Activated naive CD8-positive, alpha-beta T cell treated with anti-CD3 and anti-CD28 coated beads for 36 hours (primary cell): ENCODE measurements around the gene NANOS3. TPM values are rescaled to one million over a fixed set of nuclear protein-coding genes. Genes with fewer than 3 reads are reported as not detected.
"Not testable (repeated sequence)": the region's sequence is repeated elsewhere in the genome, so short reads cannot be mapped to it uniquely, and the experiment has no call there.

Source experiments
- DNase-seq: peaks from one replicate; pipeline ENCODE4 v3.0.0; 2021
- H3K27ac Mint-ChIP-seq: one replicate; pipeline ENCODE4 v1.8.0; 2022; ENCODE audit warnings: mild to moderate bottlenecking, moderate library complexity, mixed read lengths
- H3K27me3 Mint-ChIP-seq: one replicate; pipeline ENCODE4 v1.8.0; 2022; ENCODE audit warnings: mild to moderate bottlenecking, mixed read lengths
- H3K36me3 Mint-ChIP-seq: one replicate; pipeline ENCODE4 v1.8.0; 2021; ENCODE audit warnings: mild to moderate bottlenecking, mixed read lengths
- H3K4me1 Mint-ChIP-seq: one replicate; pipeline ENCODE4 v1.8.0; 2021; ENCODE audit warnings: mixed read lengths
- H3K4me3 Mint-ChIP-seq: one replicate; pipeline ENCODE4 v1.8.0; 2022; ENCODE audit warnings: mild to moderate bottlenecking, moderate library complexity, mixed read lengths
- H3K9me3 Mint-ChIP-seq: one replicate; pipeline ENCODE4 v1.8.0; 2022; ENCODE audit warnings: mixed read lengths
- total RNA-seq, 2 experiments: library from RNA; stranded (reverse); gene quantifications; one replicate each; pipeline ENCODE4 v1.2.3, GENCODE V29; 2021

The NANOS3 gene
- total RNA-seq, 2 experiments from 2014 or later: 0.70 to 0.80 TPM

DNA sequence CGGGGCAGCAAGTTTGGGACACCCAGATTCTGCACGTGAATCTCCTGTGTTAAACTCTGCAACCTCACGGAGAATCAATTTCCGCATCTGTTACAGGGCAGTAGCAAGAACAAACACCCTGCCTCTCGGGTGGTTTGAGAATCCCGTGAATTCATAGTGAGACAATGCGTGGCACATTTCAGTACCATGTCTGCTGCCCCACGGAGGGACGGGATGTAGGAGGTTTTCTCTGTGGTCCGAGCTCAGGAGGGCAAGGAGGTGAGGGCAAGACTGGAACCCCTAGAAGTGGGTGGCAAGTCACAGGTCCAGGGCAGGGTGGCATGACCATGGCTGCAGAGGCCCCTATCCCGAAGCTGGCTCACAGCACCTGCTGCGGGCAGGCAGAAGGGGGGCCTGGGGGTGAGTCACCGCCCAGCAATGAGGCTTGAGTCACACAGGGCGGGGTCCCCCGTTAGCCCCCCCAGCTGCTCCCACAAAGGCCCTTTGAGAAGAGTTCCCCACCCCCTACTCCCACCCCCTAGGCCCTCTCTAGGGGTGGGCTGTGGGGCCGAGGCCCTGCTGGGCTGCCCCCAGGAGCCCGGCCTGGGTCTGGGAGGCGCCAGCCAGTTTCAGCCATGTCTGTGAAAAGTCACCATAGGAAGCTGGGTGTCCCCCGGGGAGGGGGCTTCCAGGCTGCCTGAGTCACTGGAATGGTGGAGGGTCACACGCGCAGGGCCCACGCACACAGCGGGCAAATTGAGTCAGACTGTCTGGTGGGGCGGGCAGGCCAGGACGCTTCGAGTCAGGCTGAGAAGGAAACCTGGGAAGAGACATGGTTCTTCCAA, 25.8 kb upstream of the NANOS3 start:
- H3K9me3 Mint-ChIP-seq: no peaks in the 10 kb centered on the region
- DNase-seq: peak; percentile 61
- H3K4me1 Mint-ChIP-seq: peaks cover 18% of the 10 kb centered on the region
- peak overlapping the region; percentile 76 for H3K27ac Mint-ChIP-seq
- H3K36me3 Mint-ChIP-seq: no peaks in the 10 kb centered on the region
- peak overlapping the region; percentile 53 for H3K4me3 Mint-ChIP-seq
- H3K27me3 Mint-ChIP-seq: no peaks in the 10 kb centered on the region

DNA sequence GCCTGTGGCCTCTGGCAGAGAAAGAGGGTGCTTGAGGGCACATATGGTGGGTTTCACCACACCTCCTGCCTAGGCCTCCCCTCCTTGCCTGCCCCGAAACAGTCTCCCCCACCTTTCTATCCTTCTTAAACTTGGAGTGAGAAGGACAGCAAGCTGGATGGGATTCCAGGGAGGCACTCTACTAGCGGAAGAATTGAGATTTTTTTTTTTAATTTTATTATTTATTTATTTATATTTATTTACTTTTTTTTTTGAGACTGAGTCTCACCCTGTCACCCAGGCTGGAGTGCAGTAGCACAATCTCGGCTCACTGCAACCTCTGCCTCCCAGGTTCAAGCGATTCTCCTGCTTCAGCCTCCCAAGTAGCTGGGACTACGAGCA, 25.2 kb upstream of the NANOS3 start:
- Mint-ChIP-seq H3K4me1 (peaks cover 12% of the 10 kb centered on the region), H3K27ac (peak overlapping the region; percentile 54)
- H3K27me3 Mint-ChIP-seq, H3K9me3 Mint-ChIP-seq, H3K36me3 Mint-ChIP-seq, H3K4me3 Mint-ChIP-seq, DNase-seq: not testable (repeated sequence)

DNA sequence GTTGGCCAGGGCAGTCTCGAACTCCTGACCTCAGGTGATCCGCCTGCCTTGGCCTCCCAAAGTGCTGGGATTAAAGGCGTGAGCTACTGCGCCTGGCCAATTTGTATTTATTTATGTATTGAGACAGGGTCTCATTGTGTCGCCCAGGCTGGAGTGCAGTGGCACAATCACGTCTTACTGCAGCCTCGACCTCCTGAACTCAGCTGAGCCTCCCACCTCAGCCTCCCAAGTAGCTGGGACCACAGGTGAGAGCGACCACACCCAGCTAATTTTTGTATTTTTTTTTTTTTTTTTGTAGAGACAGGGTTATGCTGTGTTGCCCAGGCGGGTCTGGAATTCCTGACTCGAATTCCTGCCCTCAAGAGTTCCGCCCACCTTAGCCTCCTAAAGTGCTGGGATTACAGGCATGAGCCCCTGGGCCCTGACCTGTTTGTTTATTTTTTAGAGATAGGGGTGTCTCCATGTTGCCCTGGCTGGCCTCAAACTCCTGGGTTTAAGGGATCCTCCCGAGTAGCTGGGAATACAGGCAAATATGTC, 24.7 kb upstream of the NANOS3 start:
- H3K4me3 Mint-ChIP-seq: not testable (repeated sequence)

DNA sequence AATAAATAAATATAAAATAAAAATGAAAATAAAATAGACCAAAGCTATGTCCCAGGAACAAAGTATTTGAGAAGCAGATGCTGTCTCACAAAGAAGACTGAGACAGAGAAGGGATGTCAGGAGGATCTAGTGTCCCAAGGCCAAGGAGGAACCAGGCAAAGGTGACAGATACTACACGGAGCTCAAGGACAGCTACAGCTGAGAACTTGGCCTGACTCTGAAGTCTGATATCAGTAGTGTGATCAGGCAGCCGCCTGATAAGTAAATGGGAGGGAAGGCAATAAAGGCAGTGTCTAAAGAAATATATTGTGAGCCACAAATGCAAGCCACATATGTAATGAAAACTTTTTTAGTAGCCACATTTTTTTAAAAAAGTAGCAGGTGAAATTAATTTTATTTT, 20.4 kb upstream of the NANOS3 start:
- H3K9me3 Mint-ChIP-seq: no peaks in the 10 kb centered on the region
- H3K4me3 Mint-ChIP-seq: no peak overlapping the region
- no peak for DNase-seq

More for the DNA sequence above, 24.7 kb upstream of the NANOS3 start:
- DNase-seq, H3K36me3 Mint-ChIP-seq, H3K27ac Mint-ChIP-seq, H3K27me3 Mint-ChIP-seq, H3K9me3 Mint-ChIP-seq: not testable (repeated sequence)
- H3K4me1 Mint-ChIP-seq: peaks cover 10% of the 10 kb centered on the region

DNA sequence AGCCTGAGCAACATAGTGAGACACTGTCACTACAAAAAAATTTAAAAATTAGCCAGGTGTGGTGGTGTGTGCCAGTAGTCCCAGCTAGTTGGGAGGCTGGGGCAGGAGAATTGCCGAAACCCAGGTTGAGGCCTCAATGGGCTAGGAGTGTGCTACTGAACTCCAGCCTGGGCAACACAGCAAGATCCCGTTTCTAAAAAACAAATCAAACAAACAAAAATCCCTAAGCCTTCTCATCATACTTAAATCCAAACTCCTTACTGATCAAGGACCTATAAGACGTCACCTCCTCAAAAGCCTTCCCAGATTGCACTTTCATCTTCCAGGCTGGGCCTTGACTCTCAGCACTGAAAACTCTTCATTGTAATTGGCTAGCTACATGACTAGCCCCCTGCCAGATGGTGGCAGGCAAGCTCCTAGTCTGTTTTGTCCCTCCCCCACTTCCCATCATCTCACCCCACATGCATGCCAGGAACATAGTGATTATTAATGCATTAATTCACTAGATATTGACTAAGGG, 17.5 kb upstream of the NANOS3 start:
- Mint-ChIP-seq H3K36me3 (no peaks in the 10 kb centered on the region), H3K4me1 (peaks cover 35% of the 10 kb centered on the region), H3K27ac (no peak overlapping the region), H3K9me3 (no peaks in the 10 kb centered on the region), H3K27me3 (peaks cover 10% of the 10 kb centered on the region), H3K4me3 (no peak overlapping the region)
- no peak for DNase-seq

More for the DNA sequence above, 20.4 kb upstream of the NANOS3 start:
- Mint-ChIP-seq H3K27me3 (no peaks in the 10 kb centered on the region), H3K27ac (no peak overlapping the region), H3K36me3 (no peaks in the 10 kb centered on the region), H3K4me1 (peaks cover 18% of the 10 kb centered on the region)

DNA sequence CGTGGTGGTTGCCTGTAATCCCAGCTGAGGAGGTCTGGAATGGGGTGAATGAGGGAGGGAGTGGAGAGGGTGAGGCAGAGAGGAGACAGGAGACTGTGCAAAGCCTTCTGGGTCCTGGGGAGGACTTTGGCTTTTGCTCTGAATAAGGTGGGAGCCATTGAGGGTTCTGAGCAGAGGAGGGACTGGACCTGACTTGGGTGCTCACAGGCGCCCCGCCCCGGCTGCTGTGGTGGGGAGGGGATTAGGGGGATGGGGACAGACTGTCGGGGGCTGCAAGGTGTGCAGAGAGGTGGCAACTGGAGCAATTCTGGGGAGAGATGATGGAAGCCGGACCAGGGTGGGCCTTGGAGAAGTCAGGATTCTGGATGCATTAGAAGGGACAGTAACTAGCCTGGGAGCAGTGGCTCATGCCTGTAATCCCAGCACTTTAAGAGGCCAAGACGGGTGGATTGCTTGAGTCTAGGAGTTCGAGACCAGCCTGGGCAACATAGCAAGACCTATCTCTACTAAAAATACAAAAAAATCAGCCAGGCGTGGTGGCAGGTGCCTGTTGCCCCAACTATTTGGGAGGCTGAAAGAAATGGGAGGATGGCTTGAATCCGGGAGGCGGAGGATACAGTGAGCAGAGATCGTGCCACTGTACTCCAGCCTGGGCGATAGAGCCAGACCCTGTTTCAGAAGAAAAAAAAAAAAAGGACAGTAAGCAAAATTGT, 16.1 kb upstream of the NANOS3 start:
- Mint-ChIP-seq H3K36me3 (no peaks in the 10 kb centered on the region), H3K4me1 (peaks cover 37% of the 10 kb centered on the region), H3K27me3 (peaks cover 14% of the 10 kb centered on the region), H3K4me3 (peak overlapping the region; percentile 95), H3K27ac (peak overlapping the region; percentile 97), H3K9me3 (no peaks in the 10 kb centered on the region)
- no peak for DNase-seq

DNA sequence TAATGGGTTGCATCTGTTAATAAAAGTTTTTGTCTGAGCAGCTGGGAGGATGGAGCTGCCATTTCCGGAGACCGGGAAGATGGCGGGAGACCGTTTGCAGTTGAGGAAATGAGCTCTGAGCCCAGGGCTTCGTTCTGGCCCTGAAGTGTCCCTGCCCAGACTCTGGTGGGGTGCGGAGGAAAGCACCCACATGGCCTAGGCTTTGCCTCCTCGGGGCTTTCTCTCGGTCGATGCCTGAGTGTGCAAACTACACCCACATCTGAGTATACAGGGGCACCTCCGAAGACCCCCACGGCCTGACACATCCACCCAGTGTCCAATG, 15.6 kb upstream of the NANOS3 start:
- no peaks in the 10 kb centered on the region for H3K9me3 Mint-ChIP-seq
- no peak for DNase-seq
- H3K36me3 Mint-ChIP-seq: no peaks in the 10 kb centered on the region
- H3K4me3 Mint-ChIP-seq: peak overlapping the region; percentile 95
- H3K4me1 Mint-ChIP-seq: peaks cover 40% of the 10 kb centered on the region
- peak overlapping the region; percentile 97 for H3K27ac Mint-ChIP-seq
- peaks cover 18% of the 10 kb centered on the region for H3K27me3 Mint-ChIP-seq

DNA sequence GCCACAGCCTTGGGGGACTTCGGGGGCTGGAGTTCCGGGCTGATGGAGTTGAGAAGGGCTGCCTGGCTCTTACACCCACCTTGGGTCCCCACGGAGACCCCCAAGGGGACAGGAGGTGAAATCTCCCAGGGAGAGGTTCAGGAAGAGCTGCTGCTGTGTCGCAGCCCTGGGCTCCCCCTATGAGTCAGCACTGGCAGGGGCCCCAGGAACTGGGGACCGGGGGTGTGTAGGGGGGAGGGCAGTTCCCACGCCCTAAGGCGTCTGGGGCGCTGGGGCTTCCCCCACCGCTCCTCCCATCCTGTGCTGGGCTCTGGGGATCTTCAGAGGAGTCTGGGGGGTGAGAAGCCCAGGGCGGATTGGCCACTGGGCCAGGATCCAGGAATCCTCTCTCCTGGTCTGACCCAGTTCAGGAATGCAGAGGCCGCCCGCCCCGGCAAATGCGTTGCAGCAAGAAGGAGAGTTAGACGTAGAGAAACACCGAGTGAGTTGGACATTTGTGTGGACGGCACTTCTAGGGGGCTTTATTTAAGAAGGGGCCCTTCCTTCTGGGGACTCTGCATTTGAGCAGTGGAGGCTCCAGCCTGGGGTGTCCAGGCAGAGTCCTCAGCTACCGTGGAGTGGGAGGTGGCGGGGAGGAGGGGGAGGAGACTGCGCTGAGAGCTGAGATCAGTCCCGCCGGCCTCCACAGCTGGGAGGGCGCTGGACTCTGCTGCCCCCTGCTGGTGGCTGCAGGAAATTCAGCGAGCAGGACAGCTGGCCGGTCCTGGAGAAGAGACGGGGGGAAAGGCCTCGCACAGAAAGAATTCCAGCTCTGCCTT, 15.0 kb upstream of the NANOS3 start:
- H3K4me1 Mint-ChIP-seq: peaks cover 40% of the 10 kb centered on the region

DNA sequence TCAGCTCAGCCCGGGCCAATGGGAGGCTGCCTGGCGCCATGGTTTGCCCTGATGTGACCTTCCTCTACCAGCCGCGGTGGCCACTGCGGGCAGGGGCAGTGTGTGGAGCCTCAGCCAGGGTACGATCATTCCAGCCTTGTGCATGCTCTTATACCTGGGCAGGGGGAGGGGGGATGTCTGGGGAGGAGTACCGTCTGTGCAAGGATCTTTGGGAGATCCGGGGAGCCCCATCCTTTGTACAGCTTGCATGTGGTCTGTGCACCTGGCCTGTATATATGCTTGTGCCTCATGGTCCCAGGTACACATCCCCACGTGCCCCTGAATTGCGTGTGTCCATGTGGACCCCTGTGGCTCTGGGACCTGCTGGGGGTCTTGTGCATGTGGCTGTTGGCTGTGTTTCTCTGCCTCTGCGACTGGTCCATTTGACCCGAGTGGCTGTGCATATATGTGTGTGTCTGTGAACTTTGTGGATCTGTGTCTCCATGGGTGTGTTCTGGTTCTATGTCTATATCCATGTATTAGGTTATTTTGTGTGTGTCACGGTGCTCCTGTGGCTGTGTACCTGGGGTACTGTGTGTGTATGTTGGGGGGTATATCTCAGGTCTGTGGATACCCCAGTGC, 12.8 kb upstream of the NANOS3 start:
- Mint-ChIP-seq H3K4me1 (peaks cover 44% of the 10 kb centered on the region), H3K9me3 (no peaks in the 10 kb centered on the region), H3K27ac (no peak overlapping the region), H3K27me3 (peaks cover 29% of the 10 kb centered on the region), H3K36me3 (no peaks in the 10 kb centered on the region), H3K4me3 (peak overlapping the region; percentile 64)
- no peak for DNase-seq

More for the DNA sequence above, 15.0 kb upstream of the NANOS3 start:
- peaks cover 24% of the 10 kb centered on the region for H3K27me3 Mint-ChIP-seq
- peak overlapping the region; percentile 95 for H3K4me3 Mint-ChIP-seq
- DNase-seq: peak; percentile 87
- no peaks in the 10 kb centered on the region for H3K36me3 Mint-ChIP-seq
- peak overlapping the region; percentile 97 for H3K27ac Mint-ChIP-seq
- no peaks in the 10 kb centered on the region for H3K9me3 Mint-ChIP-seq

DNA sequence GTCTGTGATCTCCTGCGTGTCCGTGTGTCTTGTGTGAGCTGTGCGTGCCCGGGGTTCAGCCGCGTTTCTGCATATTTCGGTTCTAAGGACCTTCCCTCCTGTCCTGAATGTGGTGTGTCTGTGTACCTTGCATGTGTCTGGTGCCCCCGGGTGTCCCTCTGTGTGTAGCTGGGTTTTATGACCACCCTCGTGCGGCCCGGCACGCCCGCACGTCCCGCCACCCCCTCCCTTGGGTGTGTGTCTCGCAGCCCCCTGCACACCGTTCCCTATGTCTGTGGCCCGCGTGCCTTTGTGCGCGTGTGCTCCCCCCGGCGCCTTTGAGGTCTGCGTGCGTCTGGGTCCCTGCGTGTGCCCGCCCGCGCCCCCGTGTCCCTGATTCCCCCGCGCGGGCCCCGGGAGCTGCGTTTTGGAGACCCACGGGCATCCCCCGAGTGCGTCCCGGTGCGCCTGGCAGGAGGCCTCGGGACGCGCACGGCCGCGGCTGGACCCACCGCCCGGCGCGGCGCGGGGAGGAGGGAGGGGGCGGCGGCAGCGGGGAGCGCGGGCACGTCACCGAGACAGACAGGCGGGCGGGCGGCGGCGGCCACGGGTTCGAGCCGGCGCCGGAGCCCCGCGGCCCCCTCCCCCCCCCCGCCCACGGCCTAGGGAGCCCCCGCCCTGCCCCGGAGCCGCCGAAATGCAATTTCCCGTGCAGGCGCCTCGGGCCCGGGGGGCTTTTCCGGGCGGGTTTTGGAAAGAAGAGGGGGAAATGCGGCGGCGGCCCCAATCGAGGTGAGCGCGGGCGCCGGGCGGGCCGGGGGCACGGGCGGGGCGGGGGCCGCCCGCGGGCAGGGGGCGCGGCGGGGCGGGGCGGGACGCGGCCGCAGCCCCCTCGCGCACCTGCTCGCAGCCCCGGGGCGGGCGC, 12.0 kb upstream of the NANOS3 start:
- no peak for DNase-seq
- Mint-ChIP-seq H3K27me3 (peaks cover 29% of the 10 kb centered on the region), H3K4me3 (peak overlapping the region; percentile 64), H3K9me3 (no peaks in the 10 kb centered on the region), H3K36me3 (no peaks in the 10 kb centered on the region), H3K4me1 (peaks cover 41% of the 10 kb centered on the region), H3K27ac (no peak overlapping the region)

DNA sequence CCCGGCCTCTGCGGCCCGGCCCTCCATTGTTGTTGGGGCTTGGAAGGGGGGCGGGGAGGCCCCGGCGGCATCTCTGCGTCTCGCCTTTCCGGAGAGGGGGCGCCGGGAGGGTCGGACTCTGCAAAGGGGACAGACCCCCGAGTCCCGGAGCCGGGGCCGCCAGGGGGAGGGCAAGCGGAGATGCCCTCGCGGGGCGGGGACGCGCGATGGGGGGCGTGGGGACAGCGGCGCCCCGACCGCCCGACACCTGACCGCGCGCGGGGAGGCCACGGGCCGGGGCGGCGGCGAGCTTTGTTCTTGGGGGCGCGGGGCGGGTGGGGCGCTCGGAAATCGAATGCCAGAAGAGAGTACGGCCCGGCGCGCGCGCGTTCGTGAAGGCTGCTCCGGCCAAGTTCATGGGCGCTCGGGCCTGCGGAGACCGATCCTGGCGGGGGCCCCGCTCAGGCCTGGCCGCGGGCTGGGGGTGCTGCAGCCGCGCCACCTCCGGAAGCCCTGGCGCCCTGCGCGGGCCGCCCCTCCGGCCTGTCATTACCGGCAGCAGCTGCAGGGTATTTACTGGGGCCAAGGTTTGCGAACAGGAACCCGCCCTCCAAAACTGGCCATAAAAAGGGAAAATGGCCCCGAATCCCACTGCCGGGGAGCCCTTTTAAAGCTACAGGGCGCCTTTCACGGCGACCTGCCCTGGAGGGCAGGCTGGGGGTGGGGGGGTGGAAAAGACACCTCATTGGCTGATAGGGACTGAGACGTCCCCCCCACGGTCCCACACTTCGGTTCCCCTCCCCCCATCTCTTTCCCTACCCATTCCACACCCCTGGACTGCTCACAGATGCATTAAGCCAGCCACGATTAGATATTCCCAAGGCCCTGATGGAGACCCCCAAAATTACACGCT, 11.1 kb upstream of the NANOS3 start:
- Mint-ChIP-seq H3K36me3 (no peaks in the 10 kb centered on the region), H3K27me3 (peaks cover 30% of the 10 kb centered on the region), H3K4me1 (peaks cover 37% of the 10 kb centered on the region), H3K4me3 (peak overlapping the region; percentile 57), H3K9me3 (no peaks in the 10 kb centered on the region), H3K27ac (no peak overlapping the region)
- DNase-seq: no peak

DNA sequence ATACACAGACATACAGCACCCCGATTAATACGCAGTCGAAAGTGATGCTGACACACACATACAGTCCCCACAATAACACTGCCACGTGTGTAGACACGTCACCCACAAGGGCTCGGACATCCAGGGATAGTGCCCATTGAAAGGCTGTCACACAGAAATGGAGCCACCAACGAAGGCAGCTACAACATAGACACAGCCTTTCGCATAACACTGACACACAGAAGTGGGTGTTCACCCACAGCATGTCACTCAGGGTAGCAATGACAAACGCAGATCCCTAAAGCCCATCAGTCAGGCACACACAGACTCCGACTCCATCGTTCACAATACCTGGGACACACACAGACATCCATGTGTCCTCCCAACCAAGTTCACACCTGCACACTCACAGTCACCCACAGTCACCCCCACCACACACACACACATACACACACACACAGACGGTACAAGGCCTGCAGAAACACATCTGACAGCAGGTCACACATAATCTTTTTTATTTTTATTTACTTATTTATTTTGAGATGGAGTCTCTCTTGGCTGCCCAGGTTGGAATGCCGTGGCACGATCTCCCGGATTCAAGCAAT, 10.4 kb upstream of the NANOS3 start:
- no peaks in the 10 kb centered on the region for H3K36me3 Mint-ChIP-seq
- H3K4me1 Mint-ChIP-seq: peaks cover 31% of the 10 kb centered on the region
- H3K27me3 Mint-ChIP-seq: peaks cover 33% of the 10 kb centered on the region
- no peak for DNase-seq
- H3K9me3 Mint-ChIP-seq: no peaks in the 10 kb centered on the region
- peak overlapping the region; percentile 57 for H3K4me3 Mint-ChIP-seq
- no peak overlapping the region for H3K27ac Mint-ChIP-seq
